HG03571 (cell line): ENCODE measurements around the gene CCDC69.
"Not testable (repeated sequence)": the region's sequence is repeated elsewhere in the genome, so short reads cannot be mapped to it uniquely, and the experiment has no call there.

ENCODE experiments used
- ATAC-seq: cut with Tn5 transposase; IDR thresholded peaks from one replicate; pipeline ENCODE4 v1.9.1; 2021; ENCODE audit not compliant: unreplicated experiment

Gene CCDC69

GRCh38 chr5:151222790-151223446, 974 bp downstream of the CCDC69 start:
- peak; percentile 61 for ATAC-seq

- ATAC-seq: no peak
Observed at GRCh38 chr5:151222054-151222789, 1.7 kb downstream of the CCDC69 start.

- ATAC-seq: no peak
Observed at GRCh38 chr5:151221574-151221973, 2.3 kb downstream of the CCDC69 start.

- no peak for ATAC-seq
Observed at GRCh38 chr5:151219789-151220188, 4.1 kb downstream of the CCDC69 start.

GRCh38 chr5:151219138-151219537, 4.8 kb downstream of the CCDC69 start:
- no peak for ATAC-seq

GRCh38 chr5:151218177-151218576, 5.7 kb downstream of the CCDC69 start:
- no peak for ATAC-seq

GRCh38 chr5:151216781-151217180, 7.1 kb downstream of the CCDC69 start:
- ATAC-seq: no peak

- ATAC-seq: no peak
Observed at GRCh38 chr5:151215546-151215880, 8.4 kb downstream of the CCDC69 start.

- ATAC-seq: peak; percentile 58
Observed at GRCh38 chr5:151214614-151215545, 9.0 kb downstream of the CCDC69 start.

GRCh38 chr5:151213803-151214613, 9.9 kb downstream of the CCDC69 start:
- ATAC-seq: peak; percentile 71

- no peak for ATAC-seq
Observed at GRCh38 chr5:151212406-151212798, 11.5 kb downstream of the CCDC69 start.

- ATAC-seq: no peak
Observed at GRCh38 chr5:151208481-151208914, 15.4 kb downstream of the CCDC69 start.

GRCh38 chr5:151205411-151205810, 18.5 kb downstream of the CCDC69 start:
- ATAC-seq: no peak

- ATAC-seq: no peak
Observed at GRCh38 chr5:151204051-151204450, 19.8 kb downstream of the CCDC69 start.

- ATAC-seq: no peak
Observed at GRCh38 chr5:151202381-151203139, 21.3 kb downstream of the CCDC69 start.

- ATAC-seq: no peak
Observed at GRCh38 chr5:151200913-151201595, 22.8 kb downstream of the CCDC69 start.

GRCh38 chr5:151199581-151200185, 24.2 kb downstream of the CCDC69 start:
- ATAC-seq: no peak

- ATAC-seq: no peak
Observed at GRCh38 chr5:151198861-151199260, 25.0 kb downstream of the CCDC69 start.

GRCh38 chr5:151197291-151197600, 26.6 kb downstream of the CCDC69 start:
- not testable (repeated sequence) for ATAC-seq
